H1 (cell line): Measurements from ENCODE around the gene NTMT1. TPM values are rescaled to one million over a fixed set of nuclear protein-coding genes. Genes with fewer than 3 reads are reported as not detected.

ENCODE experiments used
- CTCF ChIA-PET: fragments of 300-600 bp; sonication (Branson Sonifier 250); formaldehyde crosslinking; loops from one replicate; lab custom pipeline; 2021; ENCODE audit not compliant: partially characterized antibody; lab: Charles Lee
- POLR2A ChIA-PET: fragments of 300-600 bp; sonication (Branson Sonifier 250); formaldehyde crosslinking; loops from one replicate; lab custom pipeline; 2021; ENCODE audit warnings: inconsistent platforms; ENCODE audit not compliant: partially characterized antibody; lab: Charles Lee
- DNase-seq, 2 experiments: peaks; one replicate each; pipeline versions ENCODE4 v3.0.0 to v3.0.0-alpha.2; 2010 to 2022; ENCODE audit warnings: low spot score in 2 of 2, low read depth in 1 of 2, mixed read lengths in 1 of 2
- FAIRE-seq: peaks from 2 replicates; lab custom pipeline; 2011; peaks lifted over from hg19 to GRCh38; lab: Jason Lieb, UNC
- H2AFZ ChIP-seq: 2 replicates; pipeline ENCODE4 v1.8.1; 2012; ENCODE audit warnings: low read length, inconsistent platforms
- H2AK5ac ChIP-seq: 2 replicates; pipeline ENCODE4 v1.6.1; 2013; ENCODE audit warnings: low read depth, low read length
- H2BK120ac ChIP-seq: replicated peaks from 2 replicates; pipeline ENCODE3; 2013; ENCODE audit warnings: low read depth, low read length, inconsistent platforms
- H2BK12ac ChIP-seq: 2 replicates; pipeline ENCODE4 v1.6.1; 2013; ENCODE audit warnings: low read depth, low read length
- H2BK15ac ChIP-seq: 2 replicates; pipeline ENCODE4 v1.6.1; 2013; ENCODE audit warnings: low read length
- H2BK20ac ChIP-seq: 2 replicates; pipeline ENCODE4 v1.6.1; 2013; ENCODE audit warnings: low read length
- H2BK5ac ChIP-seq: 2 replicates; pipeline ENCODE4 v1.6.1; 2013; ENCODE audit warnings: low read depth, low read length
- H3K14ac ChIP-seq: 2 replicates; pipeline ENCODE4 v1.6.1; 2013; ENCODE audit warnings: inconsistent platforms; ENCODE audit not compliant: insufficient read length
- H3K18ac ChIP-seq: 2 replicates; pipeline ENCODE4 v1.6.1; 2013; ENCODE audit warnings: low read length; ENCODE audit errors: extremely low read depth
- H3K23ac ChIP-seq: 2 replicates; pipeline ENCODE4 v1.6.1; 2013; ENCODE audit warnings: inconsistent platforms; ENCODE audit not compliant: insufficient read length
- H3K23me2 ChIP-seq: 2 replicates; pipeline ENCODE4 v1.6.1; 2013; ENCODE audit warnings: low read depth, low read length
- H3K27ac ChIP-seq: 2 replicates; pipeline ENCODE4 v1.6.1; 2011; ENCODE audit warnings: low read depth, low read length, inconsistent platforms
- H3K27me3 ChIP-seq, 4 experiments: replicated peaks in 1 of 4; 1 replicate in 1 of 4; 2 replicates in 3 of 4; pipeline versions ENCODE4 v1.6.1 to v1.8.1; 2011 to 2013; ENCODE audit warnings: low read length in 3 of 4, mild to moderate bottlenecking in 3 of 4, inconsistent platforms in 2 of 4, mixed read lengths in 2 of 4, moderate library complexity in 1 of 4; ENCODE audit not compliant: control insufficient read depth in 3 of 4, insufficient read depth in 3 of 4; ENCODE audit errors: extremely low read depth in 1 of 4
- H3K36me3 ChIP-seq, 4 experiments: 2 replicates each; pipeline versions ENCODE4 v1.6.1 to v1.8.1; 2011 to 2013; ENCODE audit warnings: mild to moderate bottlenecking in 4 of 4, low read length in 3 of 4, moderate library complexity in 2 of 4, control low read depth in 1 of 4, inconsistent platforms in 1 of 4; ENCODE audit not compliant: insufficient read depth in 4 of 4, control insufficient read depth in 2 of 4
- H3K4ac ChIP-seq: replicated peaks from 2 replicates; pipeline ENCODE3; 2013; ENCODE audit warnings: low read length, low read depth, mixed read lengths, inconsistent platforms; ENCODE audit not compliant: insufficient read length
- H3K4me1 ChIP-seq, 4 experiments: replicated peaks in 1 of 4; 1 replicate in 1 of 4; 2 replicates in 3 of 4; pipeline versions ENCODE4 v1.6.1 to v1.8.1; 2011 to 2013; ENCODE audit warnings: low read length in 3 of 4, inconsistent platforms in 2 of 4, mixed read lengths in 1 of 4; ENCODE audit not compliant: insufficient read depth in 4 of 4, control insufficient read depth in 3 of 4
- H3K4me2 ChIP-seq, 2 experiments: 2 replicates each; pipeline versions ENCODE4 v1.6.1 to v1.8.1; 2011 to 2013; ENCODE audit warnings: low read depth in 2 of 2, low read length in 2 of 2, control low read depth in 1 of 2, inconsistent platforms in 1 of 2, mild to moderate bottlenecking in 1 of 2; ENCODE audit not compliant: insufficient read depth in 1 of 2
- H3K4me3 ChIP-seq, 4 experiments: fragments of 200-600, 300-600 bp in 1 of 4; sonication (generic), shearing (Covaris generic), sonication (Bioruptor Twin) in 1 of 4; 2 replicates each; pipeline versions ENCODE4 v1.5.1 to v1.8.1; 2011 to 2016; ENCODE audit warnings: low read length in 4 of 4, low read depth in 3 of 4, control low read depth in 2 of 4, inconsistent platforms in 2 of 4, mild to moderate bottlenecking in 2 of 4, mixed read lengths in 1 of 4, moderate library complexity in 1 of 4; ENCODE audit not compliant: insufficient read depth in 2 of 4; ENCODE audit errors: extremely low read depth in 1 of 4
- H3K56ac ChIP-seq: replicated peaks from 2 replicates; pipeline ENCODE3; 2013; ENCODE audit warnings: low read depth, mild to moderate bottlenecking, mixed read lengths, low read length, inconsistent platforms; ENCODE audit not compliant: insufficient read length
- H3K79me1 ChIP-seq: 2 replicates; pipeline ENCODE4 v1.6.1; 2013; ENCODE audit warnings: low read depth, low read length, control low read depth
- H3K79me2 ChIP-seq, 2 experiments: 2 replicates each; pipeline versions ENCODE4 v1.6.1 to v1.8.1; 2012 to 2013; ENCODE audit warnings: low read length in 2 of 2, mild to moderate bottlenecking in 2 of 2, inconsistent platforms in 1 of 2; ENCODE audit not compliant: insufficient read depth in 2 of 2, control insufficient read depth in 1 of 2
- H3K9ac ChIP-seq, 4 experiments: replicated peaks in 1 of 4; 1 replicate in 1 of 4; 2 replicates in 3 of 4; pipeline versions ENCODE4 v1.6.1 to v1.8.1; 2011 to 2013; ENCODE audit warnings: low read depth in 3 of 4, low read length in 3 of 4, control low read depth in 2 of 4, mild to moderate bottlenecking in 2 of 4, moderate library complexity in 2 of 4, inconsistent platforms in 1 of 4; ENCODE audit errors: extremely low read depth in 1 of 4
- H3K9me3 ChIP-seq, 2 experiments: 2 replicates each; pipeline versions ENCODE4 v1.6.1 to v1.8.1; 2012 to 2013; ENCODE audit warnings: mild to moderate bottlenecking in 2 of 2, moderate library complexity in 2 of 2, control low read depth in 1 of 2, inconsistent platforms in 1 of 2, low read depth in 1 of 2, low read length in 1 of 2, mixed read lengths in 1 of 2; ENCODE audit not compliant: insufficient read depth in 2 of 2
- H4K20me1 ChIP-seq, 2 experiments: replicated peaks in 1 of 2; 2 replicates each; pipeline versions ENCODE3 to v1.8.1; 2011 to 2013; ENCODE audit warnings: inconsistent platforms in 2 of 2, low read length in 2 of 2, mild to moderate bottlenecking in 1 of 2; ENCODE audit not compliant: insufficient read depth in 2 of 2, control insufficient read depth in 1 of 2
- H4K5ac ChIP-seq: 2 replicates; pipeline ENCODE4 v1.6.1; 2013; ENCODE audit warnings: low read length, low read depth, mixed read lengths, inconsistent platforms; ENCODE audit not compliant: insufficient read length
- H4K8ac ChIP-seq: 2 replicates; pipeline ENCODE4 v1.8.0; 2013; ENCODE audit warnings: mild to moderate bottlenecking, moderate library complexity, low read length, inconsistent platforms; ENCODE audit not compliant: insufficient read depth; ENCODE audit errors: extremely low read depth
- H4K91ac ChIP-seq: replicated peaks from 2 replicates; pipeline ENCODE3; 2013; ENCODE audit warnings: low read length, mixed read lengths, inconsistent platforms; ENCODE audit not compliant: insufficient read length
- ASH2L ChIP-seq: fragments of 200-600, 300-600 bp; sonication (generic); IDR thresholded peaks from one replicate; pipeline ENCODE4 v1.7.1; 2017; ENCODE audit warnings: low read length
- CREB1 ChIP-seq: IDR thresholded peaks from 2 replicates; pipeline ENCODE4 v1.6.1; 2012; ENCODE audit warnings: inconsistent platforms
- JUND ChIP-seq: IDR thresholded peaks from 2 replicates; pipeline ENCODE4 v1.6.1; 2011; ENCODE audit warnings: mild to moderate bottlenecking, improper control_type of control experiment, low read length
- ZNF274 ChIP-seq: IDR thresholded peaks from 2 replicates; pipeline ENCODE4 v1.7.0; 2012; ENCODE audit warnings: low read length, borderline replicate concordance; ENCODE audit errors: extremely low read depth
- WGBS, 2 experiments: shearing (Covaris generic) in 1 of 2; methylation state at CpG; one replicate each; pipeline versions ENCODE4 v1.1.6 to v1.1.7; 2013 to 2015; ENCODE audit warnings: low lambda C conversion rate in 2 of 2, mixed read lengths in 2 of 2, inconsistent platforms in 1 of 2, low coverage in 1 of 2, missing lambda C conversion rate in 1 of 2; ENCODE audit not compliant: insufficient replicate concordance in 2 of 2, insufficient coverage in 1 of 2, insufficient read length in 1 of 2; ENCODE audit errors: extremely low coverage in 1 of 2, missing lambda C conversion rate in 1 of 2; 5-methylcytosine and 5-hydroxymethylcytosine counted together
- polyA plus RNA-seq, 7 experiments: library from polyadenylated mRNA; depleted of rRNA in 3 of 7; stranded (reverse) in 5 of 7; unstranded in 2 of 7; fragments of >200 nt in 5 of 7; fragments of 200-250 nt in 2 of 7; gene quantifications; 1 replicate in 5 of 7; 2 replicates in 1 of 7; 4 replicates in 1 of 7; pipeline versions ENCODE4 v1.2.1 to v1.2.3, GENCODE V29; 2011 to 2013; ENCODE audit warnings: missing spikeins in 2 of 7, mixed read lengths in 2 of 7
- total RNA-seq: library from RNA; stranded (reverse); fragmentation: NEBNext Ultra II Directional; extraction: Animal tissue kit (Norgen Biotek cat#: 25700); gene quantifications from 2 replicates; pipeline ENCODE4 v1.2.1, GENCODE V29; 2021

Gene NTMT1
- total and polyA plus RNA-seq, 2 of the 8 experiments (the other 6 are each of a cell fraction or from before 2014, with no cell fraction given) = 66.8 to 70.2 TPM

- Histone ChIP-seq H3K27ac (no peak overlapping the region), H3K23me2 (peaks cover 11% of the 10 kb centered on the region), H4K20me1 (peaks cover 42 to 58% of the 10 kb centered on the region in 2 experiments), H3K56ac (no peak overlapping the region), H4K5ac (no peak overlapping the region), H3K4me1 (peaks cover 10 to 19% (median 13%) of the 10 kb centered on the region in 4 experiments), H3K79me1 (peaks cover 39% of the 10 kb centered on the region), H3K27me3 (no peaks in the 10 kb centered on the region), H2BK5ac (no peak overlapping the region), H3K36me3 (peaks cover 3 to 13% (median 5%) of the 10 kb centered on the region in 4 experiments; a peak in 6 of 8 replicates), H2AK5ac (no peak overlapping the region), H3K9me3 (no peaks in the 10 kb centered on the region), H2BK15ac (no peak overlapping the region; the same call in 1 of the 2 replicates), H2BK20ac (no peak overlapping the region), H3K9ac (0 out of 7 replicates have a peak overlapping the region, but pooled peaks of 1 of the 4 experiments have one; percentile 6), H2BK120ac (no peak overlapping the region), H4K91ac (no peak overlapping the region), H3K4ac (peak overlapping the region; percentile 32), H4K8ac (no peak overlapping the region), H3K4me3 (peak overlapping the region; percentile 78 to 92 (median 83); a peak in 5 of 8 replicates), H3K79me2 (peaks cover 52 to 68% of the 10 kb centered on the region in 2 experiments)
- FAIRE-seq = no peak
- TF ChIP-seq CREB1 = no peak
- TF ChIP-seq ASH2L = no peak
- no peak for TF ChIP-seq JUND
- TF ChIP-seq ZNF274 = no peak
- TF ChIP-seq, all 59 proteins: peak for 0
- no peak overlapping the region for H2BK12ac ChIP-seq
- H2AFZ ChIP-seq = no peak overlapping the region
- 87% methylated on average over 12 of the region's 12 CpGs; no CpG with 5 or more reads in 1 of the 2 experiments for WGBS, 2 experiments
- CTCF ChIA-PET = interaction anchor here (0.8 to 8.1 kb wide), 11 partner anchors 7 to 489 kb away, joined by 3 to 104 read pairs (median 4); partner anchors contain the start of gene C9orf50
- POLR2A ChIA-PET = interaction anchor here (0.6 to 8.4 kb wide), 4 partner anchors 11 to 682 kb away, joined by 3 to 95 read pairs (median 4); partner anchors contain the start of gene ASB6
- H3K18ac ChIP-seq = no peak overlapping the region
- no peak overlapping the region for H3K23ac ChIP-seq
- peak overlapping the region; percentile 94 to 99 for H3K4me2 ChIP-seq
- H3K14ac ChIP-seq = no peak overlapping the region
- DNase-seq = no peak
These were observed 1.8 kb downstream of the NTMT1 start for GRCh38 chr9:129627556-129628440.
